Activated CD4-positive, alpha-beta T cell treated with anti-CD3 and anti-CD28 coated beads, Interleukin-2, Interleukin-4, amounts not matched to agents 100 ng/mL and 50 ng/mL, durations not matched to agents 16 hours and 8 hours (primary cell): ENCODE data around the gene HAPSTR1.
"Not testable (repeated sequence)": the region's sequence is repeated elsewhere in the genome, so short reads cannot be mapped to it uniquely, and the experiment has no call there.

Experiments used
- DNase-seq: peaks from one replicate; pipeline ENCODE4 v3.0.0-alpha.2; 2020; ENCODE audit warnings: low spot score

The HAPSTR1 gene

DNA sequence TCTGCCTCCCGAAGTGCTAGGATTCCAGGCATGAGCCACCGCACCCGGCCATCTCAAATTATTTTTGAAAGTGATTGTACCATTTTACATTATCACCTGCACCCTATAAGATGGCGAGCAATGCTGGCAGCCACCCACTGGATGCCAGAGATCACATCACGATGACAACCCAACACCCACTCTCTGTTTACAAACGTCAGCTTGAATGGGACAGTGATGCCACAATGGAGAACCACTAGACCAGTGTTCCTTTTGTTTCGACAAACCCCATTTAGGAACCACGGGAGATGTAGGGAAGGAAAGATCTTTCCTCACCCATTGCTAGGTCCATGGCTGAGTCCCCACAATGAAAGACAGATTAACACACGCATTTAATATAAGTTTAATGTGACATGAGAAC lies 20.1 kb upstream of the HAPSTR1 start:
- no peak for DNase-seq

DNA sequence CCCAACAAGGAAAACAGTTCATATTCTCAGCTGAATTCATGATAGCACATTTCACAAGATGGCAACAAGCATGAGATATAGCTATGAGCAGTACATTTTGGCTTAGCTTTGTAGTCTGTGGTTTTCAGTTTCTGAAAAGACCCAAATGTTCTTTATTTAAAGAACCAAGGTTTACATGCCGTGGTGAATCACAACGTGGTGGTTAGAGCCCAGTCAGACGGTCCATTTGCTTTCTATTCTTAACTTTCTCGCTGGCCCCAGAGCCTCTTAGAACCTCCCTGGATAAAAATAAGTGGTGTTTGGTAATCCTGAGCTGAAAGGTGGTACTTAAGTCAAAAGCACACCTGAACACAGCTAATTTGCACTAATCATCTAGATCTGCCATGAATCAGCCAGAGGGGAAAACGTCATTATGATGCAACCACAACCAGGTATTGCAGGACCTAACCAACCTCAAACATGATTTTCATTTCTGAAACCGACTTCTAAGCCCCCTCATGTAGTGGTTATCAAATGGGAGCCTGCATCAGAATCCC lies 18.6 kb upstream of the HAPSTR1 start:
- peak; percentile 62 for DNase-seq

DNA sequence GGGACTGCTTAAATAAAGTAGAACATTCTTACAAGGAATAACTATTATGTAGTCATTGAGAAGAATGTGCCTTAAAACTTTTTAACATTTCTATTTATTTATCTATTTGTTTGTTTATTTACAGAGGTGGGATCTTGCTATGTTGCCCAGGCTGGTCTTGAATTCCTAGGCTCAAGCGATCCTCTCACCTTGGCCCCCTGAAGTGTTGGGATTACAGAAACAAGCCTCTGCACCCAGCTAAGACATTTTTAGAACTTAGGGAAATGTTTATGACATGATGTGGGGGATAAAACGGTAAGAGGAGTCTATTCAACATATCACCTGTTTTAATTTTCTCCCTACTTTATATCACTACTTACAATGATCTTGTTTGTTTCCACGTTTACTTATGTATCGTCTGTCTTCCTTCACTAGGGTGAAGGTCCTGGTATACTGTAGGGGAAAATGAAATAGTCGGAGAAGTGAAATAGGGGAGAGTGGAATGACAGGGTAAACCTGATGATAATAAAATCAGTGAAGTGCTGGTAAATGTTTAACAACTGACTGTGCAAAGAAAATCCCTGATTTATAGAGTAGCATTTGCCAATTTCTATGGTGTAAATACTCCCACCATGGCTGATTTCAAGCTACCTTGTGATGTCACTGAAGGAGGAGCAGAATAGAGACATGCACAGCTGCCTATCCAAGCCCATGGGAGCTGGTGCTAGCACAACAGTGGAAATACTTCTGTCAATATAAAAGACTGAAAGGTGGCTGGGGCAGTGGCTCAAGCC lies 16.0 kb upstream of the HAPSTR1 start:
- no peak for DNase-seq

DNA sequence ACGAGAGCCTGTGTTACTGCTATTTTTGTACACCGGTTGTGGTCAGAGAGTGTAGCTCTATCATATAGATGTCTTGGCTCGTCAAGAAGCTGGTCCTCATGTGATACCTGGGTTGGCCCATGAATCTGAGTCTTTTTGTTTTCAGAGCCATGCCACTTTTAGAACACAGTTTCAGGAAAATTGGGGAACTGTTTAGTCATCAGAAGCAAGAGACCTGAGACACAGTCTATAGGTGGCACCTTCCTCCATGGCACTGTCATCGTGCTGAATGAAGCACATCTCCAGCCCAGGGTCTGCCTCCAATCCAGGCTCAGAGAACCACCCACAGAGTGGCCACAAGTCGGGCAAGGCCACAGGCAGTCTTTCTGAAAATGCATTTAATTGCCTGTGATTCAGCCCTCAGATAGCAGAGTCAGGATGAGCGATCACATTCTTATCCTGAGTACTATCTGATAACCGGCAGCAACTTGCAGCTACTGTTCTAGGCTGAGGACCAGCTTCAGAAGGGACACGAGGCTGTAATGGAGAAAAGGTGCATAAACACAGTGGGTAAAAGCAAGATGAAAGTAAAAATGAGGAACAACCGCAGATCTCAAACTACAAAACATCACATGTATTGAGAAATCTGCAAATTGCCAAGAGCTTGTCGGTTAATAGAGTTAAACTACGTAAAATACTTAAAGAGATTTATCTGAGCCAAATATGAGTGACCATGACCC lies 14.2 kb upstream of the HAPSTR1 start:
- no peak for DNase-seq

DNA sequence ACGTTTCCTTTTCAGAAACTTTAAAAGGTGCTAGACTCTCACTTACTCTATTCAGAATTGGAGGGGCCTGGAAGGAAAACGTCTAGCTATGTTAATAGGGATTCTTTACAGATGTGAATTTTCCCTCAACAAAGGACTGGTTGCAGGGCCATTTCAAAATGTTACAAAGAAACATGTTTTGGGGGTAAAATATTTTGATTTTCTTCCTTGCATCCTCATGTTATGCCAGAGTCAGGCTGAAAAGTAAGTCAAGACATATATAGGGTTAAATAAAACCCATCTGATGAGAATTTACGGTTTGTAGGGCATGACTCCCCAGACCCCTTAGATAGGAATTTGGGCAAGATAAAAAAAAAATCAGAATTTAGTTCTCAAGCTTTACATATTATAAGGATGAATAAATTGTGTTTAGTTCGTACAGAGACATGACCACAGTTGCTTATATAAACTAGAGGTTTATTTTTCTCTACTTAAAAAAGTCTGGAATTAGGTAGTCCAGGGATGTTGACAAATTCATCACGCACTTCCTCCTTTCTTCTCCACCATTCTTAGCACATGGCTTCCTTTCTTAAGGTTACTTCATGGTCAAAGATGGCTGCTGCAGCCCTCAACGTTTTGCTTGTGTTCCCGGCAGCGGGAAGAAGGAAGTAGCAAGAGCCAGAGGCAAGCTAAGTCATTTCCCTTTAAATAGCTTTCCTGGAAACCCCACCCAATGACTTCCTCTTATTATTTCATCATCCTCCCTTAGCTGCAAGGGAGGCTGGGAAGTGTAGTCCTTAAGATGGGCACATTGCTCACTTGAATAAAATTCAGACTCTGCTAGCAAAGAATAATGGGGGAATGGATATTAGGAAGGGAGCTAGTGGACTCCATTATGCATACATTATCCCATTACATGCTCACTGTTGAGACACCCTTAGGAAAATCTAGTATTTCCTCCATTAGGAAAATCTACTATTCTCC lies 12.7 kb upstream of the HAPSTR1 start:
- DNase-seq = peak; percentile 92

DNA sequence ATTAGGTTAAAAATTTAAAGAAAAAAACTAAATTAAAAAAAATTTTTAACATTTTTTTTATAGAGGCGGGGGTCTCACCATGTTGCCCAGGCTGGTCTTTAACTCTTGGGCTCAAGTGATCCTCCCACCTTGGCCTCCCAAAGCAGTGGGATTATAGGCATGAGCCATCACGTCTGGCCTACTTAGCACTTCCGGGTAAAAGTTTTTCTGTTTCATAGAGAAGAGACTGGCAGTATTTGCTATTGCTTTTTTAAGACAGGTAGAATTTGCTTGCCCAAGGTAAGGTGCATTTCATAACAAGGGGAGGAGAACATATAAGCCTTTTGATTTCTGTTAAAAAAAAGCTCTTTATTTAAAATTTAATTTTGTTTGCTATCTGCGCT lies 12.0 kb upstream of the HAPSTR1 start:
- no peak for DNase-seq

DNA sequence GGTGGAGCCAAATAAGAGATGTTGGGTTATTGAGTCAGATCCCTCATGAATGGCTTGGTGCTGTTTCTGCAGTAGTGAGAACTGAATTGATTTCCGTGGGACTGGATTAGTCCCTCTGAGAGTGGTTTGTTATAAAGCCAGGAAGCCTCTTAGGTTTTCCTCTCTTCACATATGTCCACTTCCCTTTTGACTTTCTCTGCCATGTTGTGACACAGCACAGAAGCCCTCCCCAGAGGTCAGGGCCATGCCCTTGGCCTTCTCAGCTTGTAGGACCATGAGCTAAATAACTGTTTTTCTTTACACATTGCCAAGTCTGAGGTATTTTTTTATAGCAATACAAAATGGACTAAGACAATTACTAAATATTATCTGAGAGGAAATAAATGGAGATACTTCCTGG lies 10.3 kb upstream of the HAPSTR1 start:
- DNase-seq = no peak

DNA sequence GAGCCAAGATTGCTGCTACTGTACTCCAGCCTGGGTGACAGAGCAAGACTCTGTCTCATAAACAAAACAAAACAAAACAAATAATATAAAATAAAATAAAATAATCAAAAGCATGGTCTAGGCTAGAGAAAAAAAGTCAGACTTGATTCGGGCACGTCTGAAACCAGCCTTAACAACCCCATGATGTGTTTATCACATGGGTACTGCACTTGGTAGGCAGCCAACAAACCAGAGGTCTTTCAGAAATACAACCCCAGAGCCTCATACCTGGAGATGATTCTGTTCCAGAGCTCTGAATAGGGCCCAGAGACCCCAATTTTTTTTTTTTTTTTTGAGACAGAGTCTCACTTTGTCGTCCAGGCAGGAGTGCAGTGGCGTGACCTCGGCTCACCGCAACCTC lies 9.6 kb upstream of the HAPSTR1 start:
- DNase-seq = no peak

DNA sequence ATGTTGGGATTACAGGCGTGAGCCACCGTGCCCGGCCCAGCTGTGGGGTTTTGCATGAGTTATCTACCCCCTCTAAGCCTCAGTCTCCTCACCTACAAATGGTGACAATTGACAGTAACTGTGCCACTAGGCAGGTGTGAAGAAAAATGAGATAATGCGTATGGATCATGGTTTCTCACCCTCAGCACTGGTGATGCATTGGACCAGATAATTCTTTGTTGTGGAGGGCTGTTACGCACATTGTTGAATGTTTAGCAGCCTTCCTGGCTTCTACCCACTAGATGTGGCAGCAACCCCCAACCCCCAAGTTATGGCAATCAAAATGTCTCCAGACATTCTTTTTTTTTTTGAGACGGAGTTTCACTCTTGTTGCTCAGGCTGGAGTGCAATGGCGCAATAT lies 9.0 kb upstream of the HAPSTR1 start:
- DNase-seq = no peak

DNA sequence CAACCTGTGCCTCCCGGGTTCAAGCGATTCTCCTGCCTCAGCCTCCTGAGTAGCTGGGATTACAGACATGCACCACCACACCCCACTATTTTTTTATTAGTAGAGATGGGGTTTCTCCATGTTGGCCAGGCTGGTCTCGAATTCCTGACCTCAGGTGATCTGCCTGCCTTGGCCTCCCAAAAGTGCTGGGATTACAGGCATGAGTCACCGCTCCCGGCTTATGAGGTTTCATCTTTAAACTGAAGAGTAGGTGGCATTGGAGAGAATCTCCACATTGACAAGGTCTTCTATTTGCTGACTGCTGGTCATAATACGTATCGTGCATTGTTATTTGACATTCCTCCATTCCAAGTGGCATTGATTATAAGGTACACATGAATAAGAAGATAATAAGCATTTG lies 3.7 kb upstream of the HAPSTR1 start:
- not testable (repeated sequence) for DNase-seq

DNA sequence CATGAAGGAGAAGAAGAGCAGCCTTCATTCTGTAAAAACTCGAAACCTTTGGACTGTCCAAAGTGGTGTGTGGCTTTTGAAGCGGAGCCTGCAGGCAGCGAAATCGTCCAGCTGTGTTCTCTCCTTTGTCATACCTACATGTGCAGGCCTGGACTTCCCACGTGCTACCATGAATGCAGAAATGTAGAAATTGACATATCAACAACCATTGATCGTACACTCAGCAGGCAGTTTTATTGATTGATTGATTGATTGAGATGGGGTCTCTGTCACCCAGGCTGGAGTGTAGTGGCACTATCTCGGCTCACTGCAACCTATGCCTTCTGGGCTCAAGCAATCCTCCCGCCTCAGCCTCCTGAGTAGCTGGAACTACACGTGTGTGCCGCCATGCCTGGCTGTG lies 2.6 kb upstream of the HAPSTR1 start:
- DNase-seq = no peak

DNA sequence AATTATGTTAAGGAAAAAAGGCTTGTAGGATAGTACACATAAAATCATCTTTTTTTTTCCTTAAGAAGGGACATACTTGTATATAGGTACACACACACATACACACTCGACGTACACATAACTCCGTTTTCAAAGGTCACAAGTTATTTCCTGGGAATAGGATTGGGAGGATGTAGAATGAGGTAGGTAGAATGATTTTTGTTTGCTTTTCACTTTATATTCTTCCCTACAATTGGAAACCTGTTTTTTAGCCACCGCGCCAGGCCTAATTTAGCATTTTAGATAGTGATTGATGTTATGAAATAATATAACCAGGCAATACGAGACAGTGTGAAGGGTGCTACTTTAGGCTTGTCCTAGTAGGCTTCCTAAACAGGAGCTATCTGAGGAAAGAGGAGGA lies 1.8 kb upstream of the HAPSTR1 start:
- DNase-seq = no peak

DNA sequence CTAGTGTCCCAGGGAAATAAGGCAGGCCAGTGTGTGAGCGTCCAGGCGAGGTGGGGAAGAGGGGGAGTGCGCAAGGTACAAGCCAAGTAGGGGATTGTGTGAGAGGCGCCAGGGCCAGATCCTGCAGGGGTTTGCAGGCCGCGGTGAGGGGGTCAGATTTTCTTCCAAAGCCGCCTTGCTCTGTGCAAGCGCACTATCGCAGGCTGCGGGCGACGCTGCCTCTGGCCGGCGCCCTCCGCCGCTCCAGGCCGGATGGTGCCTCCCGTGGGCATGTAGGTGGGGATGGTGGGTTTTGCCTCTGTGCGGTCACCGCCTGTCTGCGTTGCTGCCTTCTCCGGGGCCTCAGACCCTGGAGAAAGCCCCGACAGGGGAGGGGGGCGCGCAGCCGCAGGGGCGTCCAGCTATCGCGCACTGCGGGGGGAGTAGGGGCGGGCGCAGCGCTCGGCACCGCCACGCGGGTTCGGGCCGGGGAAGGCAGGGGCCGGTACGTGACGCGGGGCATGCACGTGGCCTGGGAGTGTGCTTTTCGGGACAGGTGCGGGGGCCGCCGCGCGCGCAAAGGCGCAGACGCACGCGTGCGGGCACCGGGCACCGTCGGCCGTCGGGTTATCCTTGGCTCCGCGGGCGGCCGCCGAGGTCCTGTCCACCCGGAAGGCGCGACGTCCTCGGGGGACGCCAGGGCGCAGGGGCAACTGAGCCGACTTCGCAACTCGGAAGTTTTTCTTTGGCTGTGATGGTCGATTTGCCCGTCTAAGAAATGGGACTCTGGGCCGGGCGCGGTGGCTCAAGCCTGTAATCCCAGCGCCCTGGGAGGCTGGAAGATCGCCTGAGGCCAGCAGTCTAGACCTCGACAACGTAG lies 1.1 kb upstream of the HAPSTR1 start:
- DNase-seq = peak; percentile 23

DNA sequence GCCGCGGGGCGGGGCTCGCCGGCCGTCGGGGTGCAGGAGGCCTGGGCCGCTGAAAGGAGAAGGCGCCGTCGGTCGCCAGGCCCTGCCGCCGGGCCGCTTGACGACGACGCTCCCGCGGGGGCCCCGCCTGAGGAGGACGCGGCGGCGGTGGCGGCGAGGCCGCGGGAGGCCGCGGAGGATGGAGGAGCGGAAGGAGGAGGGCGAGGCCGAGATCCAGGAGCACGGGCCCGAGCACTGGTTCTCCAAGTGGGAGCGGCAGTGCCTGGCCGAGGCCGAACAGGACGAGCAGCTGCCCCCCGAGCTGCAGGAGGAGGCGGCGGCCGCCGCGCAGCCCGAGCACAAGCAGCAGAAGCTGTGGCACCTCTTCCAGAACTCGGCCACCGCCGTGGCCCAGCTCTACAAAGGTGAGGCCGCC lies 430 bp downstream of the HAPSTR1 start:
- peak; percentile 25 for DNase-seq

DNA sequence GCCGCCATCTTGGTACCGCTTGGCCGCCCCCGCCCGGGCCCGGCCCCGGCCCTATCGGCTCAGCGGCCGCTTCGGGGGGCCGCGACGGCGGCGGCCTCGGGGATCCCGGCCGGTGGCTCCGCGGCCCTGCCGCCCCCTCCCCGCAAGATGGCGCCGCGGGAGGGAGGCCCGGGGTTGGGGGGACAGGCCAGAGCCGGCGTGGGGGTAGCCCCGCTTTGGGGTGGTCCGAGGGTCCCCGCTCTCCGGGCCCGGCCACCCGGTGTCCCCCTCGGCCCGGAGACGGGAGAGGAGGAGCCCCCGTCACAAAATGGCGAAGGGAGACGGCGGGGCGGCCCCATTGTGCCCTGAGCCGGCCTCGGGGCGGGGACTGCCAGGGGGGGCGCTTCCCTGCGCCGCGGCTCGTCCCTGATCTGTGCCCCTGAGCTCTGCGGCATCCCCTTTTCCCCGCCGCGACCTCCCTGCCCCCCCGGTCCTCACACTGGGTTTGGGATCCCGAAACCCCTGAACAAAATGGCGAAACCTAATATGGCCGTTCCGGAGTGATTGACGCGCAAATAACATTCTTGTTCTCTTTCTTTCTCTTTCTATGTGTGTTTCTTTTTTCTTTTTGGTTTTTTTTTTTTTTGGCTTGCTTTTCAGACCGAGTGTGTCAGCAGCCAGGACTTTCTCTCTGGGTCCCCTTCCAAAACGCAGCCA lies 986 bp downstream of the HAPSTR1 start:
- DNase-seq = peak; percentile 32

DNA sequence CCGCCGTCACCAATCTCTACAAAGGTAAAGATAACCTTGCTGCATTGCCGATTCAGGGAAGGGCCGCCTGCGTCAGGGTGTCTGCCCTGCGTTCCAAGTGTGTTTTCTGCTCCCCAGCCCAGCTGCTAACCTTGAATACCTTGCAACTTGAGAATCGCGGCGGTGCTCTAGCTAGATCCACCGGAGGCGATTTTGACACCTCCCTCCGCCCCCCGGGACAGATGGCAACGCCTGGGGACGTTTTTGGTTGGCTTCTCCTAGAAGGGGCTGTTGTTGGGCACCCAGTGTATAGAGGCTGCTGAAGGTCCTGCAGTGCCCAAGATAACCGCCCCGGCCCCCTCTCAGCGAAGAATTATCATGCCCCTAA lies 1.5 kb downstream of the HAPSTR1 start:
- DNase-seq = peak; percentile 31

DNA sequence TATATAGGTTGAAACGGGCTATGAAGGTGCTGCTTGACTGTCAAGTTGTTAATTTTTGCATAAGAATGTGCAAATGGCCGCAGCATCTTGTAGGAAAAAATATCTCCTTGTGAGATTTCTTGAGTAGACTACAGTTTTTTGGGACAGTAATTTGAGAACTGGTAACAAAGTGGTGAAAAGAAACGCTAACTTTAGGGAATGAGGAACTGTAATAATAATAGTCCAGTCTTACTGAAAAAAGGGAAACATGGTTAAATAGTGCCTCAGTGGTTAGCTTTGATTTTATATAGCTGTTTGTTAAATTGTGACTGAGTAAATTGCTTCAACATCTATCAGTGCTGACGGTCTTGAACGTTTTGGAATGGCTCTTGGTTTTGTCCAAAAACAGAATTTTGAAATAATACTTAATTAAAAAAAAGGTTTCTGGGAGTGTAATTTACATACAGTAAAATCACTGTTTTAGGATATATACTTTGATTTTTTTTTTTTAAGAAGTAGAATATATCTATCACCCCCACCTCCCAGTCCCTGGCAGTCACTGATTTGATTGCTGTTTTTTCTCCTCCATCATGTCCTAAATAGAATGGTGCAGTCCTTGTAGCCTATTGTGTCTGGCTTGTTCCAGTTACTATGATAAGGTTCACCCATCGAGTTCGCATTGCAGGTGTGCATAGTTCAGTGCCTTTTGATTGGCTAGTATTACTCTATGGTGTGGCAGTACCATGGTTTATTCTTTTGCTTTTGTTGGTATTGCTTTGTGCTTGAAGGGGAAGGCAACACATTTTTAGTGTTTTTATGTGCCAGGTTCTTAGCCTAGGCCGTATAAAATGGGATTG lies 2.8 kb downstream of the HAPSTR1 start:
- DNase-seq = no peak

DNA sequence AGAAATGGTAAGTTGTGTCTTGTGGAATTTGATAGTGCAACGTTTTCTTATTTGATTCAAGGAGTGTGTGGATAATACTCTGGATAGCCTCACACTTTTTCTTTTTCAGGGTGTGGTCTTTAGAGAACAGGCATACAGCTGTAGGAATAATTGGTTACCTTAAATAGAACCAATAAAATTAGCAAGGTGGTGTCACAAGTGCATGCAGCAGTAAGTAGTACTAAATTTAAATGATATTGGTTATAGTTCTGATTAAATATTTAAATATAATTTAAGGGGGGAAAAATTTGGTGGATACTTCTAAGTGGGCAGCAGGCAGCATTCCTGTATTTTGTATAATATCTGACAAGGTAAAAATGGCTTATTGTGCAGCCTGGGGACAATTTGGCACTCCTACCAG lies 3.7 kb downstream of the HAPSTR1 start:
- DNase-seq = no peak

DNA sequence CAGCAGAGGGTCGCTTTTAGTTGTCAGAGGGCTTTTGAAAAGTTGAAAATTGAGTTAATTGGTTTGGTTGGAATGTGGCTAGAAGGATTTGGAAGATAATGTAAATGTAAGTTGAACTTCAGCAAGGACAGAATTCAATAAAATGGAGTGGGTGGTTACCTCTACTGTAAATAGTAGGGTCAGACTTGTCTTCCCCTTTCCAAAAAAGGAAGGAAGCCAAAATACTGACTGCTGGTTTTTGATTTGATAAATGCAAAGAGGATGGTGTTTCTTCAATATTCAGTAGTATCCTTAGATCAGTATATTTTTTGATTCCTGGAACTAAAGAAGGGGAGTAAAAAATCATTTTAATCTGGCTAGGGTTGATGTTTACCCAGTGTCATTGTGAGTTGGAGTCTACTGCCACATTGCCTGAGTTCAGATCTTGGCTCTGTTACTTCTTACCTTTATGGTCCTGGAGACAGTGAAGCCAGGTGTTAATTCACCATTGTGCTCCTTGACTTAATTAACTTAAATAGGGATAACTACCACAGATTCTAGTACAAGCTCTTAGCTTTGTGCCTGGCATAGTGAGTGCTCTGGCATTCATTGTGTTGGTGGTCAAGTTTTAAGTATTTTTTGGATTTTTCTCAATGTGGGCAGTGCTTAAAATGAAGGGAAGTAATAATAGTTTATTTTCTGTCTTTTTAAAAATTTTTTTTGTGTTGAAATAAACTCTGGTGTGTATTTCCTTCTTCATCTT lies 4.4 kb downstream of the HAPSTR1 start:
- no peak for DNase-seq
